Tibial nerve (tissue), 3 donors: Measurements from ENCODE around the gene SECTM1.

Experiments used
- POLR2A ChIP-seq, 2 donors: fragments of 450-650 bp; IDR thresholded peaks; one replicate each; pipeline ENCODE4 v1.6.1; 2017; ENCODE audit warnings: antibody characterized with exemption in 2 of 2, mild to moderate bottlenecking in 2 of 2, moderate library complexity in 2 of 2
- TF ChIP-seq, protein P1 (sequence below), 5 experiments: fragments of 200-600 bp in 3 of 5; fragments of 450-650 bp in 2 of 5; sonication (generic) in 3 of 5; IDR thresholded peaks; one replicate each; pipeline ENCODE4 v1.5.1; 2016 to 2019; ENCODE audit warnings: antibody characterized with exemption in 5 of 5, mild to moderate bottlenecking in 3 of 5, moderate library complexity in 2 of 5

DNA sequence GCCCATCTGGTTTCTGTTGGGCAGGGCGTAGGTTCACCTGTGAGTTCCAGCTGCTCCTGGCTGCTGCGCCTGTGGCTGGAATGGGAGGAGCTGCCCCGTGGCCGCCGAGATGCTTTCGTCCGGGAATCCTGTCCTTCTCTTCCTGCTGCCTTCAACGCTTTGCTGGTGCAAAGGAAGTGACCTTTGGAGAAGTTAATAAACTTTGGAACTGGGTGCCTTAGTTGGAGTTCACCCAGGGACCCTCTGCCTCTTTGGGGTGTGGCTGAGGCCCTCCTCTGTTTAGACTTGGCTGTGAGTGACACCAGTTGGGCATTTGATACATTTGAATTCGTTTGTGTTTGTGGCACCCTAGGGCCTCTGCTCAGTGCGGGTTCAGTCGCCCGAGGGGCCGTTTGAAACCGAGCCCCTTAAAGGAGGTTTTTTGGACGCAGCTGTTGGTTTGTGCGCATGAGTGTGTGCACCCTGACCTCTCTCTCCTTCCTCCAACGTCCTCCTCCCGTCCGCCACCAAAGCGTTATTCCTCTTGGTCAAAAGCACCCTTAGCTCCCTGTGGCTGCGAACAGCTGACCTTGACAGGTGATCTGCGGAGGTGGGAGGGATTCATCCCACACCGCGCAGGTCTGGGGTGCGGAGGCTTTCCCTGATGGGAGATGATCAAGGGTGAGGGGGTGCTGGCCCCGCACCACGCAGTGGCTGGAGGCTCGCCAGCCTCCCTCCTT lies 9.0 kb upstream of the SECTM1 start:
- TF ChIP-seq, protein P1, sequence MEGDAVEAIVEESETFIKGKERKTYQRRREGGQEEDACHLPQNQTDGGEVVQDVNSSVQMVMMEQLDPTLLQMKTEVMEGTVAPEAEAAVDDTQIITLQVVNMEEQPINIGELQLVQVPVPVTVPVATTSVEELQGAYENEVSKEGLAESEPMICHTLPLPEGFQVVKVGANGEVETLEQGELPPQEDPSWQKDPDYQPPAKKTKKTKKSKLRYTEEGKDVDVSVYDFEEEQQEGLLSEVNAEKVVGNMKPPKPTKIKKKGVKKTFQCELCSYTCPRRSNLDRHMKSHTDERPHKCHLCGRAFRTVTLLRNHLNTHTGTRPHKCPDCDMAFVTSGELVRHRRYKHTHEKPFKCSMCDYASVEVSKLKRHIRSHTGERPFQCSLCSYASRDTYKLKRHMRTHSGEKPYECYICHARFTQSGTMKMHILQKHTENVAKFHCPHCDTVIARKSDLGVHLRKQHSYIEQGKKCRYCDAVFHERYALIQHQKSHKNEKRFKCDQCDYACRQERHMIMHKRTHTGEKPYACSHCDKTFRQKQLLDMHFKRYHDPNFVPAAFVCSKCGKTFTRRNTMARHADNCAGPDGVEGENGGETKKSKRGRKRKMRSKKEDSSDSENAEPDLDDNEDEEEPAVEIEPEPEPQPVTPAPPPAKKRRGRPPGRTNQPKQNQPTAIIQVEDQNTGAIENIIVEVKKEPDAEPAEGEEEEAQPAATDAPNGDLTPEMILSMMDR (IDR thresholded peaks at IDR 0.05): no peak
- no peak for TF ChIP-seq POLR2A (IDR thresholded peaks at IDR 0.05)
